NT2/D1 (cell line): ENCODE data around the gene HMX1.

ENCODE experiments used
- YY1 ChIP-seq: IDR thresholded peaks from 2 replicates; pipeline ENCODE4 v1.6.1; 2011; ENCODE audit not compliant: insufficient read length, insufficient read depth
- ZNF274 ChIP-seq: IDR thresholded peaks from 2 replicates; pipeline ENCODE4 v1.6.1; 2011; ENCODE audit warnings: mild to moderate bottlenecking, low read depth, low read length

DNA sequence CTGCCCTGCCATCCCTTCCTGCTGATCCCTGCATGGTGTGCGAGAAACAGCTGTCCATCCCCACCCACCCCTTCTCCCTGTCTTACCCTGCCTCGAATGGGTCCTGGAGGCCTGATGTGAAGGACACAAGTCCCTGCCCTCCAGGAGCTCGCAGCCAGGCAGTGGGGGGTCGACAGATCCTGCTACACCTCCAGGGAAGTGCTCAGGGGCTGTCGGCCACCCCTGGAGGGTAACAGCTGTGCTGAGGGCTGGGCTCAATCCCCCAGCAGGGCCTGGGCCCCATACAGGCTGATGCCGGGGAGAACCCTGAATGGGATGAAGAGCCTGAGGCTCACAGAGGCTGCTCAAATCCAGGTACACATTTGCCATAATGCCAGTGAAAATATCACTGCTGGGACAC is 17.6 kb downstream of the HMX1 start:
- no peak for TF ChIP-seq ZNF274
- TF ChIP-seq YY1 = no peak
